Erythroblast (primary cell): ENCODE results near the gene SV2B.
A peak's percentile ranks its signal among the peaks of the same experiment; 100 is the strongest.

ENCODE experiments used
- DNase-seq, 2 experiments: peaks; one replicate each; lab custom pipeline; 2025; lab: John Stamatoyannopoulos, UW
- GATA1 ChIP-seq: IDR thresholded peaks from 2 replicates; pipeline ENCODE4 v1.6.1; 2011; ENCODE audit warnings: low read depth, mild to moderate bottlenecking, control low read depth, low read length, moderate library complexity
- POLR2A ChIP-seq: IDR thresholded peaks from 2 replicates; pipeline ENCODE4 v1.6.1; 2011; ENCODE audit warnings: mild to moderate bottlenecking, low read length

Gene SV2B

GRCh38 chr15:91168457-91168856 is 68.4 kb downstream of the SV2B start:
- TF ChIP-seq POLR2A: no peak
- no peak for TF ChIP-seq GATA1
- DNase-seq: no peak

- TF ChIP-seq GATA1: no peak
- TF ChIP-seq POLR2A: no peak
- no peak for DNase-seq
Observed at GRCh38 chr15:91171334-91171733, 71.3 kb downstream of the SV2B start.

GRCh38 chr15:91182101-91182500 is 82.0 kb downstream of the SV2B start:
- no peak for DNase-seq

GRCh38 chr15:91183596-91183995 is 83.5 kb downstream of the SV2B start:
- no peak for DNase-seq
- TF ChIP-seq GATA1 (no peak), POLR2A (no peak)

More at GRCh38 chr15:91182101-91182500, 82.0 kb downstream of the SV2B start:
- TF ChIP-seq GATA1: no peak
- TF ChIP-seq POLR2A: no peak

GRCh38 chr15:91184441-91184840 is 84.4 kb downstream of the SV2B start:
- DNase-seq: no peak
- TF ChIP-seq GATA1 (no peak), POLR2A (no peak)

- DNase-seq: peak; percentile 8 to 28
Observed at GRCh38 chr15:91186904-91187656, 87.0 kb downstream of the SV2B start.

GRCh38 chr15:91192285-91192684 is 92.2 kb downstream of the SV2B start:
- no peak for TF ChIP-seq GATA1
- TF ChIP-seq POLR2A: no peak
- no peak for DNase-seq

More at GRCh38 chr15:91186904-91187656, 87.0 kb downstream of the SV2B start:
- TF ChIP-seq GATA1: no peak
- no peak for TF ChIP-seq POLR2A

- no peak for DNase-seq
- no peak for TF ChIP-seq GATA1
- no peak for TF ChIP-seq POLR2A
Observed at GRCh38 chr15:91192690-91193377, 92.8 kb downstream of the SV2B start.

GRCh38 chr15:91193378-91193720 is 93.3 kb downstream of the SV2B start:
- no peak for DNase-seq

GRCh38 chr15:91196127-91196526 is 96.1 kb downstream of the SV2B start:
- no peak for TF ChIP-seq POLR2A
- no peak for DNase-seq

More at GRCh38 chr15:91193378-91193720, 93.3 kb downstream of the SV2B start:
- TF ChIP-seq POLR2A (no peak), GATA1 (no peak)

GRCh38 chr15:91196768-91197167 is 96.7 kb downstream of the SV2B start:
- TF ChIP-seq GATA1: no peak
- no peak for TF ChIP-seq POLR2A
- no peak for DNase-seq

- TF ChIP-seq GATA1 (no peak), POLR2A (no peak)
- DNase-seq: no peak
Observed at GRCh38 chr15:91199511-91199910, 99.5 kb downstream of the SV2B start.

- no peak for TF ChIP-seq GATA1
- TF ChIP-seq POLR2A: no peak
- DNase-seq: no peak
Observed at GRCh38 chr15:91200101-91200754, 100.2 kb downstream of the SV2B start.

GRCh38 chr15:91202510-91203102 is 102.5 kb downstream of the SV2B start:
- TF ChIP-seq GATA1: no peak
- no peak for TF ChIP-seq POLR2A
- no peak for DNase-seq
